ENCODE data around the gene SPRR2E. TPM values are rescaled to one million over a fixed set of nuclear protein-coding genes. Genes with fewer than 3 reads are reported as not detected.
"Not testable (repeated sequence)": the region's sequence is repeated elsewhere in the genome, so short reads cannot be mapped to it uniquely, and the experiment has no call there.

SPRR2E gene
- total RNA-seq, 3 donors from 2014 or later, result not detected

- Histone ChIP-seq H3K27me3 (no peaks in the 10 kb centered on the region), H3K4me1 (no peaks in the 10 kb centered on the region), H3K4me3 (no peak overlapping the region), H3K27ac (no peak overlapping the region), H3K36me3 (no peaks in the 10 kb centered on the region), H3K9me3 (no peaks in the 10 kb centered on the region)
- no peak for DNase-seq (ENCODE audit: low spot score in 2 of 2)
- intact Hi-C loops (cut with DNase I; ENCODE audit: low total_unique reads), result no loop called here
- TF ChIP-seq POLR2AphosphoS5 (IDR thresholded peaks at IDR 0.05) (no peak), POLR2A (IDR thresholded peaks at IDR 0.05) (no peak)
- TF ChIP-seq, protein P1, sequence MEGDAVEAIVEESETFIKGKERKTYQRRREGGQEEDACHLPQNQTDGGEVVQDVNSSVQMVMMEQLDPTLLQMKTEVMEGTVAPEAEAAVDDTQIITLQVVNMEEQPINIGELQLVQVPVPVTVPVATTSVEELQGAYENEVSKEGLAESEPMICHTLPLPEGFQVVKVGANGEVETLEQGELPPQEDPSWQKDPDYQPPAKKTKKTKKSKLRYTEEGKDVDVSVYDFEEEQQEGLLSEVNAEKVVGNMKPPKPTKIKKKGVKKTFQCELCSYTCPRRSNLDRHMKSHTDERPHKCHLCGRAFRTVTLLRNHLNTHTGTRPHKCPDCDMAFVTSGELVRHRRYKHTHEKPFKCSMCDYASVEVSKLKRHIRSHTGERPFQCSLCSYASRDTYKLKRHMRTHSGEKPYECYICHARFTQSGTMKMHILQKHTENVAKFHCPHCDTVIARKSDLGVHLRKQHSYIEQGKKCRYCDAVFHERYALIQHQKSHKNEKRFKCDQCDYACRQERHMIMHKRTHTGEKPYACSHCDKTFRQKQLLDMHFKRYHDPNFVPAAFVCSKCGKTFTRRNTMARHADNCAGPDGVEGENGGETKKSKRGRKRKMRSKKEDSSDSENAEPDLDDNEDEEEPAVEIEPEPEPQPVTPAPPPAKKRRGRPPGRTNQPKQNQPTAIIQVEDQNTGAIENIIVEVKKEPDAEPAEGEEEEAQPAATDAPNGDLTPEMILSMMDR (IDR thresholded peaks at IDR 0.05), result no peak
Measured at GRCh38 chr1:153070243-153070642, 24.1 kb downstream of the SPRR2E start.

DNA sequence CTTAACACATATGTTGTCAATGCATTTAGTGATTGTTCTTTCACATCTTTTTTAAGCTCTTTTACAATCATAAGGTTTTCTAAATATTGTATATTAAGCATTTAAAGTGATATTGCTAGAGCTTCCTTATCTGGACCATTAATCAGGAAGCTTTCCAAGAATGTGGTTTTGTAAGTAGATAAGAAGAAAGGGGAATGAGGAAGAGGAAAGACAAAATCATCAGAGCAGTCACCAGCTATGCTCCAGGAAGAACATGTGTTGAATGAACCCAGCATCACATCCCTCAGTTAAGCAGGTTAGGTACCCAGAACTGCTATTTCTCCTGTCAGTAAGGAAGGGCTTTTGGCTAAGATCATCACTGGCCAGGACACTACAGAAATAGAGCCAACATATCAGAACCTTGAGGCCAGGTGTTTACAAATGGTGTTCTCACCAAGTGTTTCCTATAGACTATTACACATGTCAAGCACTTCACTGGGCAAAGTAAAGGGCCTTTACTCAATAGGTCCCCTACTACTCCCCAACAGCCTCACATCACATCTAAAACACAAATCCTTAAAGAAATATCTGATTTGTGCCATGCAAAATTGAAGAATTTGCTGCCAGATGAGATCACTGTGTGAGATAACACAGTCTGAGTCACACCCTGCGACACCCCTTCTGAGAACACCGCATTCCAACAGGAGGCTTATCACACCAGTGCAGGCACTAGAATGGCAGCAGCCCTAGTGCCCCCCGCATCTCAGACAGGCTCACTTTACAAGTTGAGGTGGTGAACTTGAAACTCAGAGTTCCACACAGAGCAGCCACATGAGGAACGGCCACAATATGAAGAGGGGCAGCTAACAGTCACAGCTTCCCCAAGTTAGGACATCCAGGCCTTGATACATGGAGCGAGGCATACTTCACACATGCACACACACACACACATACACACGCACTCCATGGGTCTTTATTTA lies 35.2 kb downstream of the SPRR2E start:
- H3K27ac ChIP-seq, result no peak overlapping the region
- peaks cover 0 to 3% of the 10 kb centered on the region in 2 donors for H3K27me3 ChIP-seq
- DNase-seq (ENCODE audit: low spot score in 2 of 2), result no peak
- intact Hi-C loops (cut with DNase I; ENCODE audit: low total_unique reads), result no loop called here
- H3K9me3 ChIP-seq, result no peaks in the 10 kb centered on the region
- no peaks in the 10 kb centered on the region for H3K36me3 ChIP-seq
- H3K4me1 ChIP-seq, result no peaks in the 10 kb centered on the region
- no peak overlapping the region for H3K4me3 ChIP-seq
- TF ChIP-seq, protein P1 (IDR thresholded peaks at IDR 0.05), result no peak
- TF ChIP-seq POLR2A (IDR thresholded peaks at IDR 0.05), result no peak
- no peak for TF ChIP-seq POLR2AphosphoS5 (IDR thresholded peaks at IDR 0.05)

DNA sequence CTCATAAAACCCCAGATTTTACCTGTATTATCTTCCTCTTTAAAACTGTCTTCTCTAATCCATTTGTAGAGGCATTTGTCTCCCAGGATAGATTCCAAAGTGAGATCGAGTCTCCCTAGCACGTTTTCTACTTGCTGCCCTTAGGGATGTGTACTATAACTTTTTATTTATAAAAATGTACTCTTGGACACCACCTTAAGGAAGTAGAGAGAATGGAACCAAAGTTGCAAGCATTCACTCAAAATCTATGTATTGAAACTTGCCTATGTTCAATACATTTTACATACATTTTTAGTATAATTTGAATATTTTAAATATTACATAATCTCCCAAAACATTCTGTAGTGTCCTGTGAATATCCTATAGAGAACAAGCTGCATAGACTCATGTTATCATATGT lies 36.2 kb downstream of the SPRR2E start:
- Histone ChIP-seq H3K4me1 (no peaks in the 10 kb centered on the region), H3K36me3 (no peaks in the 10 kb centered on the region), H3K9me3 (no peaks in the 10 kb centered on the region), H3K4me3 (no peak overlapping the region), H3K27ac (no peak overlapping the region), H3K27me3 (peaks cover 0 to 3% of the 10 kb centered on the region in 2 donors)
- DNase-seq (ENCODE audit: low spot score in 2 of 2), result no peak
- intact Hi-C loops (cut with DNase I; ENCODE audit: low total_unique reads), result no loop called here
- TF ChIP-seq, protein P1 (IDR thresholded peaks at IDR 0.05), result no peak
- no peak for TF ChIP-seq POLR2A (IDR thresholded peaks at IDR 0.05)
- no peak for TF ChIP-seq POLR2AphosphoS5 (IDR thresholded peaks at IDR 0.05)

DNA sequence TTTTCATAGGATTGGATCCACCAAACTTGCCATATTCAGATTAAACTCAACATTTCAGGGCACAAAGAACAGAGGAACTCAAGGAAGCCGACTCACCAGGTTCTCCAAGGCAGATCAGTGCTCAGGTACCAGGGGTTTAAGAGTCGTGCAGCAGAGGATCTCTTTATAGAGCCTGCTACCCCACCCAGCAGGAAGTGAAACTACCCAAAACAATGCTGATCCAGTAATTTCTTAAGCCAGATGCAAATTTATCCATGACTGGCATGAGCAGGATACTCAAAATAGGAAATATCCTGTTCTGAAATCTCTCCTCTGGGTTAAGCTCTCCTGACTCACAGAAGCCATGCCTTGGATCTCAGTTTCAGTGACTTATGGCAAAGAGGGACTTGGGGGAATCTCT lies 37.0 kb downstream of the SPRR2E start, which contains the start of gene SPRR2A:
Gene SPRR2A, minus strand, starts transcription at position 138 of the 400 bp plus-strand sequence. CDS start 777 bp downstream, outside the sequence.
- no peaks in the 10 kb centered on the region for H3K4me1 ChIP-seq
- intact Hi-C loops (cut with DNase I; ENCODE audit: low total_unique reads), result no loop called here
- TF ChIP-seq POLR2A (IDR thresholded peaks at IDR 0.05) (no peak), POLR2AphosphoS5 (IDR thresholded peaks at IDR 0.05) (no peak)
- TF ChIP-seq, protein P1 (IDR thresholded peaks at IDR 0.05), result no peak

GRCh38 chr1:153056111-153056510 lies 38.2 kb downstream of the SPRR2E start:
- H3K4me1 ChIP-seq; H3K36me3 ChIP-seq; H3K4me3 ChIP-seq; intact Hi-C loops (cut with DNase I; ENCODE audit: low total_unique reads); H3K27me3 ChIP-seq; H3K27ac ChIP-seq; DNase-seq (ENCODE audit: low spot score in 2 of 2); H3K9me3 ChIP-seq: not testable (repeated sequence)

More for the DNA sequence above, 37.0 kb downstream of the SPRR2E start, which contains the start of gene SPRR2A:
- Histone ChIP-seq H3K27me3 (peaks cover 0 to 3% of the 10 kb centered on the region in 2 donors), H3K9me3 (no peaks in the 10 kb centered on the region), H3K27ac (no peak within 1 kb of the TSS), H3K4me3 (no peak within 1 kb of the TSS), H3K36me3 (no peaks in the 10 kb centered on the region)
- no peak for DNase-seq (ENCODE audit: low spot score in 2 of 2)
